OCI-LY3 (cell line): ENCODE data around the gene CHMP4B.

Experiments
- H2AFZ ChIP-seq: fragments of 200-600, 300-600 bp; shearing (Covaris generic); 2 replicates; pipeline ENCODE4 v1.6.0; 2014; ENCODE audit warnings: antibody characterized with exemption, low read depth, low read length
- H3K27ac ChIP-seq: fragments of 200-600, 300-600 bp; sonication (generic); 2 replicates; pipeline ENCODE4 v1.5.1; 2014; ENCODE audit warnings: mild to moderate bottlenecking, low read length, moderate library complexity, mixed read lengths
- H3K27me3 ChIP-seq: fragments of 200-600, 300-600 bp; sonication (generic); 2 replicates; pipeline ENCODE4 v1.6.1; 2014; ENCODE audit warnings: low read depth, low read length, mixed read lengths
- H3K36me3 ChIP-seq: fragments of 200-600, 300-600 bp; sonication (generic); replicated peaks from 2 replicates; pipeline ENCODE3; 2014; ENCODE audit warnings: low read depth, low read length, mixed read lengths
- H3K4me1 ChIP-seq: fragments of 300-600, 200-600 bp; sonication (generic); 2 replicates; pipeline ENCODE4 v1.6.1; 2014; ENCODE audit warnings: low read length, mixed read lengths
- H3K4me2 ChIP-seq: fragments of 200-600, 300-600 bp; sonication (generic); 2 replicates; pipeline ENCODE4 v1.6.1; 2014; ENCODE audit warnings: low read length, mixed read lengths
- H3K4me3 ChIP-seq: fragments of 300-600, 200-600 bp; sonication (generic); 2 replicates; pipeline ENCODE4 v1.5.1; 2014; ENCODE audit warnings: antibody characterized with exemption, mild to moderate bottlenecking, low read length, moderate library complexity
- H3K79me2 ChIP-seq: fragments of 300-600, 200-600 bp; shearing (Covaris generic); 2 replicates; pipeline ENCODE4 v1.6.1; 2014; ENCODE audit warnings: mild to moderate bottlenecking, low read length, mixed read lengths
- H3K9ac ChIP-seq: fragments of 300-600, 200-600 bp; shearing (Covaris generic); 2 replicates; pipeline ENCODE4 v1.6.0; 2014; ENCODE audit warnings: mild to moderate bottlenecking, low read length, moderate library complexity
- H3K9me3 ChIP-seq: fragments of 200-600, 300-600 bp; shearing (Covaris generic); 2 replicates; pipeline ENCODE4 v1.6.1; 2014; ENCODE audit warnings: low read length, mixed read lengths; ENCODE audit not compliant: insufficient read depth
- H4K20me1 ChIP-seq: fragments of 200-600, 300-600 bp; sonication (generic); 2 replicates; pipeline ENCODE4 v1.6.1; 2016; ENCODE audit warnings: low read length, mixed read lengths; ENCODE audit not compliant: insufficient read depth
- CTCF ChIP-seq: fragments of 200-600, 300-600 bp; sonication (generic); IDR thresholded peaks from 2 replicates; pipeline ENCODE4 v1.5.1; 2014; ENCODE audit warnings: antibody characterized with exemption, low read length, low read depth
- EZH2phosphoT487 ChIP-seq: fragments of 200-600 bp; shearing (Covaris generic); IDR thresholded peaks from 2 replicates; pipeline ENCODE4 v1.6.1; 2018; ENCODE audit warnings: antibody characterized with exemption, mixed run types, low read depth

Gene CHMP4B

GRCh38 chr20:33828967-33829560 is 17.9 kb downstream of the CHMP4B start:
- no peaks in the 10 kb centered on the region for H3K4me1 ChIP-seq
- TF ChIP-seq EZH2phosphoT487 (no peak), CTCF (no peak)
- H2AFZ ChIP-seq, result no peak overlapping the region
- H3K36me3 ChIP-seq, result peaks cover 22% of the 10 kb centered on the region
- no peak overlapping the region for H3K27ac ChIP-seq
- peaks cover 96% of the 10 kb centered on the region for H3K79me2 ChIP-seq
- H3K4me2 ChIP-seq, result no peak overlapping the region
- no peak overlapping the region for H3K9ac ChIP-seq
- peaks cover 79% of the 10 kb centered on the region for H4K20me1 ChIP-seq
- H3K27me3 ChIP-seq, result no peaks in the 10 kb centered on the region
- no peaks in the 10 kb centered on the region for H3K9me3 ChIP-seq
- no peak overlapping the region for H3K4me3 ChIP-seq

GRCh38 chr20:33829636-33830035 is 18.5 kb downstream of the CHMP4B start:
- Histone ChIP-seq H4K20me1 (peaks cover 74% of the 10 kb centered on the region), H3K4me1 (no peaks in the 10 kb centered on the region)

GRCh38 chr20:33830371-33830770 is 19.2 kb downstream of the CHMP4B start:
- Histone ChIP-seq H3K4me2 (no peak overlapping the region), H3K9me3 (no peaks in the 10 kb centered on the region), H4K20me1 (peaks cover 74% of the 10 kb centered on the region), H3K9ac (no peak overlapping the region), H2AFZ (no peak overlapping the region), H3K27ac (no peak overlapping the region), H3K4me1 (no peaks in the 10 kb centered on the region), H3K4me3 (no peak overlapping the region), H3K36me3 (peaks cover 21% of the 10 kb centered on the region), H3K27me3 (no peaks in the 10 kb centered on the region), H3K79me2 (peaks cover 95% of the 10 kb centered on the region)
- TF ChIP-seq CTCF (no peak), EZH2phosphoT487 (no peak)

More at GRCh38 chr20:33829636-33830035, 18.5 kb downstream of the CHMP4B start:
- TF ChIP-seq CTCF (no peak), EZH2phosphoT487 (no peak)
- Histone ChIP-seq H3K79me2 (peaks cover 95% of the 10 kb centered on the region), H3K27ac (no peak overlapping the region), H3K4me3 (no peak overlapping the region), H3K9me3 (no peaks in the 10 kb centered on the region), H3K4me2 (no peak overlapping the region), H2AFZ (no peak overlapping the region), H3K27me3 (no peaks in the 10 kb centered on the region), H3K9ac (no peak overlapping the region), H3K36me3 (peaks cover 16% of the 10 kb centered on the region)

- H3K4me3 ChIP-seq, result no peak overlapping the region
- peaks cover 60% of the 10 kb centered on the region for H4K20me1 ChIP-seq
- H2AFZ ChIP-seq, result no peak overlapping the region
- H3K27me3 ChIP-seq, result no peaks in the 10 kb centered on the region
- peaks cover 2% of the 10 kb centered on the region for H3K4me1 ChIP-seq
- no peaks in the 10 kb centered on the region for H3K9me3 ChIP-seq
- H3K36me3 ChIP-seq, result peaks cover 24% of the 10 kb centered on the region
- no peak overlapping the region for H3K9ac ChIP-seq
- H3K4me2 ChIP-seq, result no peak overlapping the region
- no peak for TF ChIP-seq CTCF
- no peak for TF ChIP-seq EZH2phosphoT487
- H3K79me2 ChIP-seq, result peaks cover 95% of the 10 kb centered on the region
- no peak overlapping the region for H3K27ac ChIP-seq
These were observed 21.1 kb downstream of the CHMP4B start for GRCh38 chr20:33832103-33832804.
